Hematopoietic multipotent progenitor cell treated with erythropoietin and hydrocortisone succinate and interleukin-3 and kit ligand, for 6 days (in vitro differentiated cells): ENCODE measurements around the gene S1PR2.
"Not testable (repeated sequence)": the region's sequence is repeated elsewhere in the genome, so short reads cannot be mapped to it uniquely, and the experiment has no call there.

Experiments used
- DNase-seq: peaks from one replicate; pipeline ENCODE4 v3.0.0-alpha.2; 2015

The S1PR2 gene

DNA sequence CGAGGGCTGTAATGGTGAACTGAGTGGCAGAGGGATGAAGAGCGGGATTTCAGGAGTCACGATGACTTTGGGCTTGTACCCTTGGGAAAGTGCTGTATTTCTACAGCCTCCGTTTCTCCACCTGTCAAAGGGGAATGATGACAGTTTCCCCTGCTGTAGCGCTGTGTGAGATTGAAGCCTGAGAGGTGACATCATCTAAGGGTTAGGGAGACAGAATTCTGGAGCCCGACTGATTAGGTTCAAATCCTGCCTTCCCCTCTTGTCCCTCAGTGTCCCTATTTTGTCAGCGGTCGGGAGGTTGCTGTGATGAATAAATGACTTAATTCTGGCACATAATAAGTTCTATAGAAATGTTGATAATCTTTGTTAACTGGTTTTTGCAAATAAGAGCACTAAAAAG is 21.6 kb upstream of the S1PR2 start:
- DNase-seq: no peak

DNA sequence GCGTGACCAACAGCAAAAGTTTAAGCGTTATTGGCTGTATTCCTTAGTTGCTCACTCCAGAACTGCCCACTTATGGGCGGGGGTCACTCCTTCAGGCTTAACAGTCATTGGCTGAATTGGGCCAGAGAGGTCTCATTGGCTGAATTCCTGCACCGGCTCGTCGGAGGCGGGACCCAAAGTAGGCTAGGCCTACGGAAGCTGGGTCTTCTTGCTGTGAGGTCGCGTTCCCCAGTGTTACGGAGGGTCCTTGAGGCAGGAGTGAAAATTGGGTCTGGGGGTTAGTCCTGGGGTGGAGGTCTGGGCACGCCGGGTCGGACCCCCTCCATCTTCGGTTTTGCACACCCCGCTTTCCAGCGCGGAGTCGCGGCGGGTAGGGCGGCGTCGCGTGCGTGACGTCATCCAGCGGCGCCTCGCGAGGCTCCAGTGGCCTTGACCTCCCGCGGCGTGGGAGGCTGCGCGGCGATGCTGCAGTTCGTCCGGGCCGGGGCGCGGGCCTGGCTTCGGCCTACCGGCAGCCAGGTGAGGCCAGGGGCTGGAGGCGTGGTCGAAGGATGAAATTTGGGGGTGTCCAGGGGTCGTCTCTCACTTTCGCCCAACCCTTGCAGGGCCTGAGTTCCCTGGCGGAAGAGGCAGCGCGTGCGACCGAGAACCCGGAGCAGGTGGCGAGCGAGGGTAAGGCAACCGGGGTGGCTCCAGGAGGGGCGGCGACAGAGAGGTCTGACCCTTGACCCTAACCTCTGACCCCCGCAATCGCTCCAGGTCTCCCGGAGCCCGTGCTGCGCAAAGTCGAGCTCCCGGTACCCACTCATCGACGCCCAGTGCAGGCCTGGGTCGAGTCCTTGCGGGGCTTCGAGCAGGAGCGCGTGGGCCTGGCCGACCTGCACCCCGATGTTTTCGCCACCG is 20.9 kb upstream of the S1PR2 start, which contains the start of gene MRPL4:
Gene MRPL4, plus strand, starts transcription at position 423 of the 903 bp plus-strand sequence. Its CDS starts 40 bp downstream, at position 463.
- DNase-seq: peak; percentile 100

- DNase-seq: no peak
Observed at GRCh38 chr19:10246511-10246910, 15.4 kb upstream of the S1PR2 start.

GRCh38 chr19:10245189-10245939 is 14.2 kb upstream of the S1PR2 start:
- no peak for DNase-seq

- DNase-seq: no peak
Observed at GRCh38 chr19:10243606-10244005, 12.5 kb upstream of the S1PR2 start.

DNA sequence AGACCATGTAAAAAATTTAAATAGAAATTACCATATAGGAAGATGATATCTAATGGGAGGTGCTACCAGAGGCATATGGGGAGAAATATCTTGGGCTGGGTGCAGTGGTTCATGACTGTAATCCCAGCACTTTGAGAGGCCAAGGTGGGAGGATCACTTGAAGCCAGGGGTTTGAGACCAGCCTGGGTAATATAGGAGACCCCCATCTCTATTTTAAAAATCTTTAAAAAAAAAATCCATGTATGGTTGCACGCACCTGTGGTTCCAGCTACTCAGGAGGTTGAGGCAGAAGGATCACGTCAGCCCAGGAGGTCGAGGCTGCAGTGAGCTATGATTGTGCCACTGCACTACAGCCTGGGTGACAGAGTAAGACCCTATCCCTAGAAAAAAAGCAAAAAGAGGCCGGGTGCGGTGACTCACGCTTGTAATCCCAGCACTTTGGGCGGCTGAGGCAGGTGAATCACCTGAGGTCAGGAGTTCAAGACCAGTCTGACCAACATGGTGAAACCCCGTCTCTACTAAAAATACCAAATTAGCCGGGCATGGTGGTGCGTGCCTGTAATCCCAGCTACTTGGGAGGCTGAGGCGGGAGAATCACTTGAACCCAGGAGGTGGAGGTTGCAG is 10.8 kb upstream of the S1PR2 start:
- not testable (repeated sequence) for DNase-seq

- DNase-seq: no peak
Observed at GRCh38 chr19:10238172-10238783, 7.1 kb upstream of the S1PR2 start.

- DNase-seq: no peak
Observed at GRCh38 chr19:10237702-10238101, 6.6 kb upstream of the S1PR2 start.

DNA sequence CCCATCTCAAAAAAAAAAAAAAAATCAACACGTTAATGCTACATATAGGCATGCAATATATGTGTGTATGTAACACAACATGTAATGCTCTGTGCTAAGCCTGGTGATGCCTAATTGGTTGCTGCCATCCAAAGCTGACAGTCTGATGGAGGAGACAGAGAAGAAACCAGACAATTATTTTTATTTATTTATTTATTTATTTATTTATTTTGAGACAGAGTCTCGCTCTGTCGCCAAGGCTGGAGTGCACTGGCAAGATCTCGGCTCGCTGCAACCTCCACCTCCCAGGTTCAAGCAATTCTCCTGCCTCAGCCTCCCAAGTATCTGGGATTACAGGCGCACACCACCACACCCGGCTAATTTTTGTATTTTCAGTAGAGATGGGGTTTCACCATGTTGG is 4.3 kb upstream of the S1PR2 start:
- not testable (repeated sequence) for DNase-seq

- DNase-seq: no peak
Observed at GRCh38 chr19:10235003-10235402, 3.9 kb upstream of the S1PR2 start.

GRCh38 chr19:10233946-10234345 is 2.8 kb upstream of the S1PR2 start:
- no peak for DNase-seq

DNA sequence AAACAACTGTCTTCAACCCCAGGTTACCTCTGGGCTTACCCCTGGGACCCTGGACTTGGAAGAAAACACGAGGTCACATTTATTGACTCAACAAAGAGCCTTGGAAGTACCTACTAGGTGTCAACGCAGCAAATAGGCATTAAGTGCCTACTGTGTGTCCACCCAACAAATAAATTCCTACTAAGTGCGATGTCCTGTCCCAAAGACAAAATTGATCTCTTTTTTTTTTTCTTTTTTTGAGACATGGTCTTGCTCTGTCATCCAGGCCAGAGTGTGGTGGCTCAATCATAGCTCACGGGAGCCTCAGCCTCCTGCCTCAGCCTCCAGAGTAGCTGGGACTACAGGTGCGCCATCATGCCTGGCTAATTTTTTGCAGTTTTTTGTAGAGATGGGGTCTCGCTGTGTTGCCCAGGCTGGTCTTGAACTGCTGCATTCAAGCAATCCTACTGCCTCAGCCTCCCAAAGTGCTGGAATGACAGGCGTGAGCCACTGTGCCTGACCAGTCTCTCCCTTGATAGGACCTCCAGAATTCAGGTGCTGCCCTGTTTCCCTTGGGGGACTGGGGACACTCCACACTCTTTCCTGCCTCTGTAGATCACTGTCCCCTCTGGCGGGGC is 589 bp upstream of the S1PR2 start:
- no peak for DNase-seq

- DNase-seq: no peak
Observed at GRCh38 chr19:10230173-10230860, 814 bp downstream of the S1PR2 start.

- DNase-seq: peak; percentile 73
Observed at GRCh38 chr19:10228920-10229319, 2.2 kb downstream of the S1PR2 start.

DNA sequence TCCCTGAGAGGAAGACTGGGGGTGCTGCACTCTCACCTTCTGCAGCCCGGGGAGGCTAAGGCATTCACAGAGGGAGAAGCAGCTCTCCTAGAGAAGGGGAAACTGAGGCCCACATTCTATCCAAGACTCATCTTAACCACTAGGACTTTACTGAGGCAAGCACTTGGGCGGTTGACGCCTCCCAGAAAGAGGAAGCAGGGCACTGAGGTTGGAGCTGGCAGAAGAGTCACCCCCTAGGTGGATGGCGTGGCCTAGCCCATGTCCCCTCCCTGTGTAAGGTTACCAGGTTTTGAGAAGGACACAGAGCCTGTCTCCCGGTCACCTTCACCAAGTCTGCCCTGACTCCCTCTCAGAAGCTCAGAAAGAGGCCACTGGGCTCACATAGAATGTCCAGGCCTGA is 2.7 kb downstream of the S1PR2 start:
- no peak for DNase-seq

DNA sequence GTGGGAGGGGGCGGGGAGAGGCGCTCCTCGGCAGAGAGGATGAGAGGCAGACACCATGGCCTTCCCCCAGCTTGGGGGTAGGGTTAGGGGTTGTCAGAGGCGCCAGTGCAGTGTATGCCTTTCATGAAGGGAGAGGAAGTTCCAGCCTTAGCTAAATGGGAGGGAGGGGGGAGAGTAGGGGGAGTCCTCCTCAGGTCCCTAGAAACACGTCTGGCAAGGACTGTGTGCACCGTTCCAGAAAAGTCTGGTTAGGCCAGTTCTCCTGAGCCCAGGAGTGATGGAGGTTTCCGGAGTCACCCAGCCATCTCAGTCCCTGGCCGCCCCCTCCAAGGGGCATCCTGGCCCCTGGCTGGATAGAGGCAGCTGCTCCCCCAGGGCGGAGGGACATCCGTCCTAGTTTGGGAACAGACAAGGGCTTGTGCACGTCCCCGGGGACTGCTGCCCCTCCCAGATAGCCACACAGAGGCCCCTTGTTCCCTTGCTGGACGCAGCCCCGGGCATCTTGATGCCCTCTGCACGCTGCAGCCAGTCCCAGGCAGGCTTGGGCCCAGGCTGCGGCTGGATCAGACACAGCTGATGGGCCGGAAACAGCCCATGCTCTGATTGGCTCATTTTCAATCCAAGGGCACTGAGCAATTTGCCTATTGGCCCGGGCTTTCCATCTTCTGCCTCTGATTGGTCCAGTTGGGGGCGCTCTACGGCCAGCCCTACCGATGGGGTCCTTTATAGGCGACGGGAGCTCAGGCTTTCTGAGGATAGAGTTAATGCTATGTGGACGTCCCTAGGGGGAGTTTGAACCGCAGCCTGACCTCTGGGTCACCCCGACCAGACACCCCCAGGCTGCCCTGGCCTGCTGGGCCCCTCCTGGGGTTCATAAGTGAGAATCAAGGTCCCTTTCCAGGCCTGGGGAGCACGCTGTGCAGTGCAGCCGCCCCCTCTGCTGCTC is 3.8 kb downstream of the S1PR2 start:
- DNase-seq: no peak

DNA sequence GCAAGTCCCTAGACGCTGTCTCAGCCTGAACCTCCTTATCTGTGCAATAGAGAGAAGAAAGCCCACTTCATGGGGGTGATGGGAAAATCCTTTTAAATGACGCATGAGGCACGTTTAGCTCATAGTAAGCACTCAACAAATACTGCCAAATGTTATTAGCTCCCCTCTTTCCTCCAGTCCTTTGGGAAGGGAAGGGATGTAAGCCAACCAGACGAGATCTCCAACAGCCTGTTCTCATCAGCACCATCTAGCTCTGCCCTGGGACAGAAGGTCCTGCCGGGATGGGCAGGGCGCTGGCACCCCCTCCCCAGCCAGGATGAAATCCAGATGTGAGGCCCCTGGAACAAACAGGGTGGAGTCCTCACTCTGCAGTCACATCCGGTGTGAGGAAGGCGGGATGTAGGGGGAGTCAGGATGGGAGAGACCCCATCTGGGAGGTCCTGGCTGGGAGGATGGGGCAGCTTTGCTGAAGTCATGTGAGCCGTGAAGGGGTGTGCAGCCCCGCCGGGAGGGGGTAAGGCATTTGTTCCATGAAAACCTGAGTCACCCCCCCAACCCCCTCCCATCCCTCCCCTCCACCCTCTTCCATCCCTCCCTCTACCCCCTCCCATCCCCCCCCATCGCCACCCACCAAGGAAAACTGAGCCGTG is 4.6 kb downstream of the S1PR2 start:
- DNase-seq: no peak

DNA sequence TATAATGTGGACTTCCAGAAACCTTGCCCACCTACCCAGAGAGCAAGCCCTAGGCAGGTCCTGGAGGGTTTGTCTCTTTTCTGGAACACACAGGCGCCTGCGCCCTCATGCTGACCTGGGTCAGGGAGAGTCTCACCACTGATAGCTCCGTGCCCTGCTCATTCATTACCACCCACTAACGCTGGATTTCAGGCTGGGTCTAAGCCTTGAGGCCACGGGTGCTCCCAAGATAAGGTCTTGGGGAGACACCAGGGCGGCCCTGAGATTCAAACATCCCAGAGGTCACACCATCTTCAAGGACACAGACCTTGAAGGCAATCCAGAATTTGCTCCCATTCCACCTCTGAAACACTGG is 5.1 kb downstream of the S1PR2 start:
- DNase-seq: no peak

GRCh38 chr19:10224337-10224736 is 6.8 kb downstream of the S1PR2 start:
- DNase-seq: no peak

DNA sequence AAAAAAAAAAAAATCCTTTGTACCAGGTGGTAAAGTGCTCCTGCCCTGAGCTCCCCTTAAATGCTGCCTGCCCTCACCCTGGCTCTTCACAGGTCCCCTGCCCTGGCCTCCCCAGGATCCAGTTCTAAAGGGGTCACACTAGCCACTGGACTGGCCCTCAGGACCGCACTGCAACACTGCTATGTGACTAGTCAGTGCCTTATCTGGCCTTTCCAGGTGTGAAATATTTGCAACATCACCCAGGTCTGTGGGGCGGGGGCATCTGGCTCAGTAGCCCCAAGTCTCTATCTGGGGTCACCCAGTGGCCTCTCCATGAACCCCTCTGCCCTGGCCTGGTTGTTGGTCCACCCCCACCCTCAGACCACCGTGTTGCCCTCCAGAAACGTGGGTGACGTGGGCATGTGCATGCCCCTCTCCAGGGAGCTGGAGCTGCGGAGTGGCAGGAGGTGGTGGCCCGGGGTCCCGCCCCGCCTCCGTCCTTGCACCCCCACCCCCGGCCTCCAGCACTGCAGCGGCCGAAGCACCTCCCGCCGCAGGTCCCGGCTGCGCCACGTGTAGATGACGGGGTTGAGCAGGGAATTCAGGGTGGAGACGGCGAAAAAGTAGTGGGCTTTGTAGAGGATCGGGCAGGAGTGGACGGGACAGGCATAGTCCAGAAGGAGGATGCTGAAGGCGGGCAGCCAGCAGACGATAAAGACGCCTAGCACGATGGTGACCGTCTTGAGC is 7.5 kb downstream of the S1PR2 start:
- no peak for DNase-seq
